Fibroblast of lung (primary cell): ENCODE measurements around the gene CYP4F12. TPM values are rescaled to one million over a fixed set of nuclear protein-coding genes. Genes with fewer than 3 reads are reported as not detected.

ENCODE experiments used
- DNase-seq, 2 donors: peaks; one replicate each; pipeline versions ENCODE4 v3.0.0 to v3.0.0-alpha.2; 2010; ENCODE audit warnings: low read depth in 2 of 2
- H2AFZ ChIP-seq: 2 replicates; pipeline ENCODE4 v1.5.1; 2012; ENCODE audit warnings: low read length, control low read depth, inconsistent platforms
- H3K27ac ChIP-seq: 2 replicates; pipeline ENCODE4 v1.5.1; 2011; ENCODE audit warnings: low read length, control low read depth; ENCODE audit not compliant: insufficient read depth
- H3K27me3 ChIP-seq: 2 replicates; pipeline ENCODE4 v1.5.1; 2011; ENCODE audit warnings: mild to moderate bottlenecking, low read length; ENCODE audit not compliant: control insufficient read depth, insufficient read depth
- H3K36me3 ChIP-seq: 2 replicates; pipeline ENCODE4 v1.5.1; 2011; ENCODE audit warnings: low read length; ENCODE audit not compliant: control insufficient read depth, insufficient read depth
- H3K4me1 ChIP-seq: 2 replicates; pipeline ENCODE4 v1.5.1; 2011; ENCODE audit warnings: low read length; ENCODE audit not compliant: control insufficient read depth, insufficient read depth; ENCODE audit errors: extremely low read depth
- H3K4me2 ChIP-seq: 2 replicates; pipeline ENCODE4 v1.5.1; 2011; ENCODE audit warnings: low read length, control low read depth; ENCODE audit not compliant: insufficient read depth; ENCODE audit errors: extremely low read depth
- H3K4me3 ChIP-seq, 4 experiments: fragments of 200-600 bp in 1 of 4; sonication (generic) in 1 of 4; replicated peaks in 1 of 4; 2 replicates each; pipeline ENCODE4 v1.5.1; 2011 to 2016; ENCODE audit warnings: low read length in 4 of 4, low read depth in 3 of 4, mild to moderate bottlenecking in 3 of 4, control low read depth in 2 of 4, inconsistent platforms in 1 of 4, mixed read lengths in 1 of 4; ENCODE audit not compliant: insufficient read depth in 1 of 4; ENCODE audit errors: control extremely low read depth in 1 of 4
- H3K79me2 ChIP-seq: 2 replicates; pipeline ENCODE4 v1.5.1; 2012; ENCODE audit warnings: mild to moderate bottlenecking, low read length, inconsistent platforms; ENCODE audit not compliant: control insufficient read depth, insufficient read depth
- H3K9ac ChIP-seq: 2 replicates; pipeline ENCODE4 v1.5.1; 2011; ENCODE audit warnings: mild to moderate bottlenecking, low read length, control low read depth; ENCODE audit not compliant: insufficient read depth
- H3K9me3 ChIP-seq: 2 replicates; pipeline ENCODE4 v1.5.1; 2012; ENCODE audit warnings: low read depth, low read length; ENCODE audit not compliant: control insufficient read depth, insufficient read depth
- H4K20me1 ChIP-seq: 2 replicates; pipeline ENCODE4 v1.5.1; 2011; ENCODE audit warnings: low read length; ENCODE audit not compliant: control insufficient read depth, insufficient read depth; ENCODE audit errors: extremely low read depth
- EZH2 ChIP-seq: IDR thresholded peaks from 2 replicates; pipeline ENCODE4 v1.5.1; 2012; ENCODE audit warnings: low read length, control low read depth, mild to moderate bottlenecking; ENCODE audit errors: missing control alignments
- polyA plus RNA-seq, 2 donors: library from polyadenylated mRNA; depleted of rRNA in 1 of 2; stranded (reverse) in 1 of 2; unstranded in 1 of 2; fragments of >200 nt; gene quantifications; 2 replicates each; pipeline ENCODE4 v1.2.1, GENCODE V29; 2011 to 2012; ENCODE audit warnings: missing spikeins in 1 of 2
- total RNA-seq: library from RNA; depleted of rRNA; stranded (reverse); fragments of >200 nt; gene quantifications from 2 replicates; pipeline ENCODE4 v1.2.1, GENCODE V29; 2014
- TF ChIP-seq, protein P1 (sequence below), 2 donors: IDR thresholded peaks in 1 of 2; conservative IDR thresholded peaks in 1 of 2; 1 replicate in 1 of 2; 2 replicates in 1 of 2; pipeline ENCODE4 v1.5.1; 2011 to 2012; ENCODE audit warnings: low read length in 2 of 2, control low read depth in 1 of 2, inconsistent platforms in 1 of 2, low read depth in 1 of 2, mild to moderate bottlenecking in 1 of 2

CYP4F12 gene
- total and polyA plus RNA-seq, 2 donors (not counting 1 experiment from before 2014, with no cell fraction given): not detected

DNA sequence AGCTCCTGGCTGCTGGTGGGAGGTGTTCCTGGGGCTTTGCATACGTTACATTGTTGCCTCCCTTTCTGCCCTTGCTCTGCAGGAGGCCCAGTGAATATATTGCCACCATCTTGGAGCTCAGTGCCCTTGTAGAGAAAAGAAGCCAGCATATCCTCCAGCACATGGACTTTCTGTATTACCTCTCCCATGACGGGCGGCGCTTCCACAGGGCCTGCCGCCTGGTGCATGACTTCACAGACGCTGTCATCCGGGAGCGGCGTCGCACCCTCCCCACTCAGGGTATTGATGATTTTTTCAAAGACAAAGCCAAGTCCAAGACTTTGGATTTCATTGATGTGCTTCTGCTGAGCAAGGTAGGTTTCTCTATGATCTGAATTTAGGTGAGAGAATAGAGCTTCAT lies 10.5 kb downstream of the CYP4F12 start:
- no peak overlapping the region for H3K4me3 ChIP-seq
- no peak for DNase-seq
- no peaks in the 10 kb centered on the region for H3K9me3 ChIP-seq
- no peak for TF ChIP-seq EZH2
- TF ChIP-seq, protein P1, sequence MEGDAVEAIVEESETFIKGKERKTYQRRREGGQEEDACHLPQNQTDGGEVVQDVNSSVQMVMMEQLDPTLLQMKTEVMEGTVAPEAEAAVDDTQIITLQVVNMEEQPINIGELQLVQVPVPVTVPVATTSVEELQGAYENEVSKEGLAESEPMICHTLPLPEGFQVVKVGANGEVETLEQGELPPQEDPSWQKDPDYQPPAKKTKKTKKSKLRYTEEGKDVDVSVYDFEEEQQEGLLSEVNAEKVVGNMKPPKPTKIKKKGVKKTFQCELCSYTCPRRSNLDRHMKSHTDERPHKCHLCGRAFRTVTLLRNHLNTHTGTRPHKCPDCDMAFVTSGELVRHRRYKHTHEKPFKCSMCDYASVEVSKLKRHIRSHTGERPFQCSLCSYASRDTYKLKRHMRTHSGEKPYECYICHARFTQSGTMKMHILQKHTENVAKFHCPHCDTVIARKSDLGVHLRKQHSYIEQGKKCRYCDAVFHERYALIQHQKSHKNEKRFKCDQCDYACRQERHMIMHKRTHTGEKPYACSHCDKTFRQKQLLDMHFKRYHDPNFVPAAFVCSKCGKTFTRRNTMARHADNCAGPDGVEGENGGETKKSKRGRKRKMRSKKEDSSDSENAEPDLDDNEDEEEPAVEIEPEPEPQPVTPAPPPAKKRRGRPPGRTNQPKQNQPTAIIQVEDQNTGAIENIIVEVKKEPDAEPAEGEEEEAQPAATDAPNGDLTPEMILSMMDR (conservative IDR thresholded peaks at IDR 0.05 in 1 of 2, IDR thresholded peaks at IDR 0.05 in 1 of 2; ENCODE audit: low read depth in 1 of 2, low read length in 2 of 2): no peak
- H3K9ac ChIP-seq: no peak overlapping the region
- no peak overlapping the region for H3K4me2 ChIP-seq
- H3K27ac ChIP-seq: no peak overlapping the region
- no peaks in the 10 kb centered on the region for H3K36me3 ChIP-seq
- no peaks in the 10 kb centered on the region for H3K79me2 ChIP-seq
- H2AFZ ChIP-seq: no peak overlapping the region
- no peaks in the 10 kb centered on the region for H4K20me1 ChIP-seq
- no peaks in the 10 kb centered on the region for H3K4me1 ChIP-seq
- no peaks in the 10 kb centered on the region for H3K27me3 ChIP-seq

DNA sequence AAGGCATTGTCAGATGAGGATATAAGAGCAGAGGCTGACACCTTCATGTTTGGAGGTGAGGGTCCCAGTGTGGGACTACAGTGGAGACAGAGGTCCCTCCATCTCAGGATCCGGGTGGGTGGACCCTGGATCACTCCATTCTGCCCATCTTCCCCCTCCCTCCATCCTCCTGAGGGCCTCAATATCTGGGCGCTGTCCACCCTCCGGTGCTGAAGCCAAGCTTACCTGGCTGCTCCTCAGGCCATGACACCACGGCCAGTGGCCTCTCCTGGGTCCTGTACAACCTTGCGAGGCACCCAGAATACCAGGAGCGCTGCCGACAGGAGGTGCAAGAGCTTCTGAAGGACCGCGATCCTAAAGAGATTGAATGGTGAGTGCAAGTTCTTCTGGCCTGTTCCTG lies 11.9 kb downstream of the CYP4F12 start:
- H3K27ac ChIP-seq: no peak overlapping the region
- H3K9ac ChIP-seq: no peak overlapping the region
- TF ChIP-seq, protein P1 (conservative IDR thresholded peaks at IDR 0.05 in 1 of 2, IDR thresholded peaks at IDR 0.05 in 1 of 2; ENCODE audit: low read depth in 1 of 2, low read length in 2 of 2): no peak
- TF ChIP-seq EZH2: no peak
- H2AFZ ChIP-seq: no peak overlapping the region
- H4K20me1 ChIP-seq: no peaks in the 10 kb centered on the region
- no peak for DNase-seq
- H3K4me1 ChIP-seq: no peaks in the 10 kb centered on the region
- no peaks in the 10 kb centered on the region for H3K79me2 ChIP-seq
- no peak overlapping the region for H3K4me3 ChIP-seq
- no peaks in the 10 kb centered on the region for H3K9me3 ChIP-seq
- H3K27me3 ChIP-seq: no peaks in the 10 kb centered on the region
- no peak overlapping the region for H3K4me2 ChIP-seq
- no peaks in the 10 kb centered on the region for H3K36me3 ChIP-seq

DNA sequence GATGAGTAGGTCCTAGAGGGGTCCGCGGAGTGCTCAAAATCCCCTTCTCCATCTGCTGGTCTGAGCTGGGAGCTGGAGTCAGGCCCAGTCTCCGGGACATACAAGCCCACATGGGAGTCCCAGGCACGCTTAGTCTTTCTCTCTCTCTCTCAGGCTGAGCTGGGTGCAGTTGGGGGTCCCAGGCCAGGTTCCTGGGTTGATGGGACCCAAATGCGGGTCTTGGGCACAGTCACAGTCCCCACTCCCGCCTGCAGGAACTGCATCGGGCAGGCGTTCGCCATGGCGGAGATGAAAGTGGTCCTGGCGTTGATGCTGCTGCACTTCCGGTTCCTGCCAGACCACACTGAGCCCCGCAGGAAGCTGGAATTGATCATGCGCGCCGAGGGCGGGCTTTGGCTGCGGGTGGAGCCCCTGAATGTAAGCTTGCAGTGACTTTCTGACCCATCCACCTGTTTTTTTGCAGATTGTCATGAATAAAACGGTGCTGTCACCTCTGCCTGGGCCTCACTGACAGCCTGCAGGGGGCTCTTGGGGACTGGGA lies 23.8 kb downstream of the CYP4F12 start:
- no peak for TF ChIP-seq EZH2
- no peak overlapping the region for H3K4me3 ChIP-seq
- no peaks in the 10 kb centered on the region for H3K79me2 ChIP-seq
- H3K27ac ChIP-seq: no peak overlapping the region
- no peaks in the 10 kb centered on the region for H4K20me1 ChIP-seq
- no peaks in the 10 kb centered on the region for H3K36me3 ChIP-seq
- no peak overlapping the region for H3K9ac ChIP-seq
- H2AFZ ChIP-seq: no peak overlapping the region
- H3K4me2 ChIP-seq: no peak overlapping the region
- H3K9me3 ChIP-seq: no peaks in the 10 kb centered on the region
- H3K27me3 ChIP-seq: no peaks in the 10 kb centered on the region
- no peak for DNase-seq
- no peaks in the 10 kb centered on the region for H3K4me1 ChIP-seq
